HEK293T (cell line): ENCODE results near the gene PIGW.

Source experiments
- ARNT ChIP-seq: fragments of 450-650 bp; IDR thresholded peaks from 2 replicates; pipeline ENCODE4 v1.6.1; 2017; ENCODE audit warnings: mild to moderate bottlenecking
- BHLHE40 ChIP-seq: fragments of 450-650 bp; IDR thresholded peaks from 2 replicates; pipeline ENCODE4 v1.6.1; 2016; ENCODE audit warnings: mild to moderate bottlenecking, moderate library complexity, borderline replicate concordance
- CTBP1 ChIP-seq: fragments of 450-650 bp; IDR thresholded peaks from 2 replicates; pipeline ENCODE4 v1.6.1; 2016; ENCODE audit warnings: borderline replicate concordance
- ELF4 ChIP-seq: fragments of 450-650 bp; IDR thresholded peaks from 2 replicates; pipeline ENCODE4 v1.6.1; 2017; ENCODE audit warnings: antibody characterized with exemption
- FOXA1 ChIP-seq: fragments of 450-650 bp; IDR thresholded peaks from 2 replicates; pipeline ENCODE4 v1.6.1; 2016; ENCODE audit warnings: mild to moderate bottlenecking
- FOXK2 ChIP-seq: fragments of 450-650 bp; IDR thresholded peaks from 2 replicates; pipeline ENCODE4 v1.6.1; 2016; ENCODE audit warnings: mild to moderate bottlenecking
- FOXM1 ChIP-seq: fragments of 450-650 bp; IDR thresholded peaks from 2 replicates; pipeline ENCODE4 v1.6.1; 2017; ENCODE audit warnings: mild to moderate bottlenecking, borderline replicate concordance
- L3MBTL2 ChIP-seq: fragments of 450-650 bp; conservative IDR thresholded peaks from 2 replicates; pipeline ENCODE4 v1.6.1; 2016; ENCODE audit warnings: mild to moderate bottlenecking
- NFRKB ChIP-seq: fragments of 450-650 bp; IDR thresholded peaks from 2 replicates; pipeline ENCODE4 v1.6.1; 2016; ENCODE audit warnings: mild to moderate bottlenecking, moderate library complexity
- SP1 ChIP-seq: fragments of 450-650 bp; IDR thresholded peaks from 2 replicates; pipeline ENCODE4 v1.6.1; 2017
- SUZ12 ChIP-seq: fragments of 450-650 bp; IDR thresholded peaks from 2 replicates; pipeline ENCODE4 v1.6.1; 2016; ENCODE audit warnings: mild to moderate bottlenecking
- TARDBP ChIP-seq: fragments of 450-650 bp; IDR thresholded peaks from 2 replicates; pipeline ENCODE4 v1.6.1; 2016
- ZNF384 ChIP-seq: fragments of 450-650 bp; IDR thresholded peaks from 2 replicates; pipeline ENCODE4 v1.6.1; 2016

GRCh38 chr17:36525888-36526287, 8.9 kb upstream of the PIGW start:
- TF ChIP-seq FOXM1 (no peak), SUZ12 (no peak), SP1 (no peak), CTBP1 (no peak), ARNT (no peak), L3MBTL2 (no peak), TARDBP (no peak), ZNF384 (no peak), FOXK2 (no peak), BHLHE40 (no peak), NFRKB (no peak), ELF4 (no peak), FOXA1 (no peak)
